HG02571 (cell line): ENCODE data around the gene IPO13.

ENCODE experiments used
- ATAC-seq: cut with Tn5 transposase; IDR thresholded peaks from one replicate; pipeline ENCODE4 v1.9.1; 2021; ENCODE audit warnings: mild to moderate bottlenecking, moderate library complexity; ENCODE audit not compliant: unreplicated experiment

The IPO13 gene

DNA sequence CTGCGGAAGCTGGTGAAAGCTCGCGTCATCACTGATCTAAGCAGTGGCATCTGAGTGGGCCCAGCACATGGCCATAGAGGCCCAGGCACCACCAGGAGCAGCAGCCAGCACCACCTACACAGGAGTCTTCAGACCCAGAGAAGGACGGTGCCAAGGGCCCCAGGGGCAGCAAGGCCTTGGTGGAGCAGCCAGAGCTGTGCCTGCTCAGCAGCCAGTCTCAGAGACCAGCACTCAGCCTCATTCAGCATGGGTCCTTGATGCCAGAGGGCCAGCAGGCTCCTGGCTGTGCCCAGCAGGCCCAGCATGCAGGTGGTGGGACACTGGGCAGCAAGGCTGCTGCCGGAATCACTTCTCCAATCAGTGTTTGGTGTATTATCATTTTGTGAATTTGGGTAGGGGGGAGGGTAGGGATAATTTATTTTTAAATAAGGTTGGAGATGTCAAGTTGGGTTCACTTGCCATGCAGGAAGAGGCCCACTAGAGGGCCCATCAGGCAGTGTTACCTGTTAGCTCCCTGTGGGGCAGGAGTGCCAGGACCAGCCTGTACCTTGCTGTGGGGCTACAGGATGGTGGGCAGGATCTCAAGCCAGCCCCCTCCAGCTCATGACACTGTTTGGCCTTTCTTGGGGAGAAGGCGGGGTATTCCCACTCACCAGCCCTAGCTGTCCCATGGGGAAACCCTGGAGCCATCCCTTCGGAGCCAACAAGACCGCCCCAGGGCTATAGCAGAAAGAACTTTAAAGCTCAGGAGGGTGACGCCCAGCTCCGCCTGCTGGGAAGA, 16.4 kb upstream of the IPO13 start:
- ATAC-seq = no peak

DNA sequence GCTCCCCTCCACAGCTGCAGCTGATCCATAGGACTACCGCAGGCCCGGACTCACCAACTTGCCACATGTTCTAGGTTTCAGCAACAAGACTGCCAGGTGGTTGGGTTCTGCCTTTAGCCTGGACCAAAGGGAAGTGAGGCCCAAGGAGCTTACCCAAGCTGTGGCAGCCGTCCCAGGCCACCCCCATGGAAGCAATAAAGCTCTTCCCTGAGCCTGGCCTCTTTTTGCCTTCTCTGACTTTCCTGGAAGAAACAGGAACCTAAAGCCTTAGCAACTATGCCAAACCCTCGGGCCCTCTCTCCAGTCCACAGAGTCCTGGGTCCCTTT, 15.8 kb upstream of the IPO13 start:
- ATAC-seq = no peak

DNA sequence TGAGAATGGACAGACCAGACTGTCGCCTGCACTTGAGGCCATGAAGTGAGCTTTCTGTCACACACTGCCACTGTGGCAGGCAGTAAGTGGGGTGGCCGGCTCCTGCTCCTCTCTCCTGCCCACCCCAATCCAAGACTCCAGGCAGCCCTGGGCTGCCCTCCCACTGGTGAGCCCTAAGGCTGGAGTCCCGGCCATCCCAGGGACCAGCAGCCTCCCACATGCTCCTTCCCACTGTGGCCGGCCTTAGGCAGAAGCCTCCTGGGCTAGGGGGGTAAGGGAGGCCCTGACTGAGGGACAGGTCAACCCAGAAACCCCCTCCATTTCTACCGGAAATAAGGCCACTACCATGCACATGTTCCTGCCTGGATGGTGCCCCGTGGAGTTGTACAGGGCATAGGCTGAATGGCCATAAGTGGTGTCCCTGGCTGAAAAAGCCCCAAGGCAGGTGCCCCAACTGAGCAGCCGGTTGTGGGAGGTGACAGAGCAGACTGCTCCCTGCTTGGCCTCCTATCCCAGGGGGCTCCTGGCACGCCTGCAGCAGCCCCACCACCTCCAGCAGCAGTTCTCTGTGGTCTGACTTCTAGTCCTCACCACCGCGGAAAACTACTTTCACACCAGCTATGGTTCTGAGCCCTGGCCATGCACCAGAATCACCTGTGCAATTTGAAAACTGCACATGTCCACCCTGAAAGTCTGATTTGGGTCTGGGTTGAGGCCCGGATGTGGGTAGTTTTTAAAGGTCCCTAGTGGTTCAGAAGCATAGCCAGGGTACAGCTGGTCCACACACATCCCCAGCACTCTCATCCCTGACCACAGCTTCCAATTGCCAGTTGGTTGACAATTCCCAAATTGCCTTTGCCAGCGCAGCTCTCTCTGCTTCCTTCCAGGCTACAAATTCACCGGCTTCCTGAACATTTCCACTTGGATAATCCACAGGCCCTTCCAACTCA, 14.8 kb upstream of the IPO13 start:
- no peak for ATAC-seq

DNA sequence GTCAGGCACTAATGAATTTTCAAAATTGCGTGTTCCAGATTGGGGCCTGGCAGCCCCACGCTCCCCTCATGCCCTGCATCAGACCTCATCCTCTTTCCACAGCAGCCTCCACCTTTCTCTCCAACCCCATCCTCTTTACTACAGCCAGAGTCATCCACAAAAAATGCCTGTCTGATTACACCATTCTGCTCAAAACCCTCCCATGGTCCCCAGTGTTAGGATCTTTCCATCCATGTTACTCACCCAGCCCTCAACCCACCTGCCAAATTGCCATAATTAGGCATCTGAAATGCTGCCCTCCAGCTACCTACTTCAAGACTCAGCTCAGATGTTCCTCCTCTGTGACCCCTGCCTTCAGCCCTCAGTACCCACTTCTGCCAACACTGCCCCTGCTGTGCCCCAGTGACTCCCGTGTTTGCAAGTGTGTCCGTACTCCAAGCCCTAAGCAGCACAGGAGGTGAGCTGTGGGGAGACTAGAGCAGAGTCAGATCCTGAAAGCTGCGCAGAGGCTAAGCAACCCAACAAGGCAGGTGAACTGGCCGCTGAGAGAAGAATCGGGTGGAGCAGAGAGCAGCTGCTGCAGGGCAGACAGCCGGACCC, 13.9 kb upstream of the IPO13 start:
- ATAC-seq = no peak

DNA sequence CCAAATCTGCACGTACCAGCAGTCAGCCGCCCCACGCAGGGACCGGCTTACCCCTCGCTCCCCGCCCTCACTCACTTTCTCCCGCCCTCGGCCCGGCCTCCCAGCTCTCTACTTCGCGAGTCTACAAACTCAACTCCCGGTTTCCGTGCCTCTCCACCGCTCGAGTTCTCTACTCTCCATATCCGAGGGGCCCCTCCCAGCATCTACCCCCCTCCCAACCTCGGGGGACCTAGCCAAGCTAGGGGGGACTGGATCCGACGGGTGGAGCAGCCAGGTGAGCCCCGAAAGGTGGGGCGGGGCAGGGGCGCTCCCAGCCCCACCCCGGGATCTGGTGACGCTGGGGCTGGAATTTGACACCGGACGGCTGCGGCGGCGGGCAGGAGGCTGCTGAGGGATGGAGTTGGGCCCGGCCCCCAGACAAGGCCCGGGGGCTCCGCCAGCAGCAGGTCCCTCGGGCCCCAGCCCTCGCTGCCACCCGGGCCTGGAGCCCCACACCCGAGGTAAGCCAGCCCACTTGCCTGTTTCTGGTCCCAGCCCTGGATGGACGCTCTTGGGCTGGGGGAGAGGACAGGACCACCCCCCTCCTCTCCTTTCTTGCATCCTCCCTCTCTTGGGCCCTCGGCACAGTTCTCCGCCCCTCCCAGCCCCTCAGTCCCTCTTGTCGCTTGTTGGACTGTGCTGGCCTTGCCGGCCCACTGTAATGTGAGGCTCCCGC, 13.2 kb upstream of the IPO13 start, which contains the start of gene ARTN:
Gene ARTN, plus strand, starts transcription at position 416 of the 715 bp plus-strand sequence. CDS start 1,856 bp downstream, outside the sequence.
- no peak for ATAC-seq

DNA sequence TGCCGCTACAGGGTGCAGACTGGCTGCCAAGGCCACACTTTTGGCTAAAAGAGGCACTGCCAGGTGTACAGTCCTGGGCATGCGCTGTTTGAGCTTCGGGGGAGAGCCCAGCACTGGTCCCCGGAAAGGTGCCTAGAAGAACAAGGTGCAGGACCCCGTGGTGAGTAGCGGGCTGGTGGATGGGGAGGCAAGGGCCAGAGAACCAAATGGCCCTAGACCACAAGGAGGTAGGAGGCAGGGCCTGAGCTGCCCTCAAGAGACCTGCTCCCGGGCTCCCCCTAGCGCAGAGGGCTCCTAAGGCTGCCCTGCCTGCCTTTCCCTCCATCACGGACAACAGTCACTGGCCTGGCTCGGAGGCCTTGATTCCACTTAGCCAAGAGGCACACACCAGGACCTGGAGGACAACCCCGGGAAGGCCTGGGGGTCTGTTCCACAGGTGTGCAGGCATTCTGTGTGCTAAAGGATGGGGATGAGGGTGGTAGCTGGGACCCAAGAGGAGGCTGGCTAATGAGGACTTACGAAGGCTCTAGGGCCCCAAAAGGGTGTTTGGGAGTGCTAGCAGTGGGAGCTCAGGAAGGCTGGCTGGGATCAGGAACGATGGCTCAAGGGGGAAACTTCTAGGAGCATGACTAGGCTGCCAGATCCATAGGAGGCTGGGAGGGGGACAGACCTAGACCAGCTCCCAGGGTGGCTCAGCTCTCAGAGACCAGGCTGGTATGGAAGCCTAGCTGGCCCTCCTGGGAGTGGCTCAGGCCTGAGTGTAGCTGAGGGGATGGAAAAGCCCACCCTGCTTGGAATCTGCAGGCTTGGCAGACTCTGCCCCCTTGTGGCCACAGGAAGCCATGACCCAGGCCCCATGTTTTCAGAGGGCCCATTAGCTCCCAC, 12.4 kb upstream of the IPO13 start:
- no peak for ATAC-seq

DNA sequence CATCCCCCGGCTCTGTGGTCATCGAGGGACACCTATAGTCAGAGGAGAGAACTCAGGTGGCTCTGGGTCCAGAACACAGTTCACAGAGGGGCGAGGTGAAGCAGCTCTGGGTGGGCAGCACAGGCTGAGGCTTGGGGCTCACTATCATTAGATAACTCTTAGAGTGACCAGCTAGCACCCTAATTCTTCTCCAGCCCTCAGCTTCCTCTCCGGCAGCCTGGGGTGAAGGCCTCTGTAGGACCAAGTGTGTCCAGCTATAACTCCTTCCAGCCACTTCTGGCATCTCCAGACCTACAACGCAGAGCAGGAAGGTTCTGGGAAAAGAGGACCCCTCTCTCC, 11.8 kb upstream of the IPO13 start:
- no peak for ATAC-seq

DNA sequence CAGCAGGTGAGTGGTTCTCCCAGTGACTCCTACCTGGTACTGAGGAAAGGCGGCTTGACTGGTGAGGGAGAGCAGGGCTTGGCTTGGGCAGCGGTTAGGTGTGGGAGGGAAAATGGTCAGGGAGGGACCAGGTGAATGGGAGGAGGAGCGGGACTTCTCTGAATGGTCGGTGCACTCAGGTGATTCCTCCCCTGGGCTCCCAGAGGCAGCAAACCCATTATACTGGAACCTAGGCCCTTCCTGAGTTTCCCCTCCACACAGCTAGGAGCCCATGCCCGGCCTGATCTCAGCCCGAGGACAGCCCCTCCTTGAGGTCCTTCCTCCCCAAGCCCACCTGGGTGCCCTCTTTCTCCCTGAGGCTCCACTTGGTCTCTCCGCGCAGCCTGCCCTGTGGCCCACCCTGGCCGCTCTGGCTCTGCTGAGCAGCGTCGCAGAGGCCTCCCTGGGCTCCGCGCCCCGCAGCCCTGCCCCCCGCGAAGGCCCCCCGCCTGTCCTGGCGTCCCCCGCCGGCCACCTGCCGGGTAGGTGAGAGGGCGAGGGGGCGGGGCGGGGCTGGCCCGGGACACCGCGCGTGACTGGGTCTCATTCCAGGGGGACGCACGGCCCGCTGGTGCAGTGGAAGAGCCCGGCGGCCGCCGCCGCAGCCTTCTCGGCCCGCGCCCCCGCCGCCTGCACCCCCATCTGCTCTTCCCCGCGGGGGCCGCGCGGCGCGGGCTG, 10.9 kb upstream of the IPO13 start:
- ATAC-seq = no peak

DNA sequence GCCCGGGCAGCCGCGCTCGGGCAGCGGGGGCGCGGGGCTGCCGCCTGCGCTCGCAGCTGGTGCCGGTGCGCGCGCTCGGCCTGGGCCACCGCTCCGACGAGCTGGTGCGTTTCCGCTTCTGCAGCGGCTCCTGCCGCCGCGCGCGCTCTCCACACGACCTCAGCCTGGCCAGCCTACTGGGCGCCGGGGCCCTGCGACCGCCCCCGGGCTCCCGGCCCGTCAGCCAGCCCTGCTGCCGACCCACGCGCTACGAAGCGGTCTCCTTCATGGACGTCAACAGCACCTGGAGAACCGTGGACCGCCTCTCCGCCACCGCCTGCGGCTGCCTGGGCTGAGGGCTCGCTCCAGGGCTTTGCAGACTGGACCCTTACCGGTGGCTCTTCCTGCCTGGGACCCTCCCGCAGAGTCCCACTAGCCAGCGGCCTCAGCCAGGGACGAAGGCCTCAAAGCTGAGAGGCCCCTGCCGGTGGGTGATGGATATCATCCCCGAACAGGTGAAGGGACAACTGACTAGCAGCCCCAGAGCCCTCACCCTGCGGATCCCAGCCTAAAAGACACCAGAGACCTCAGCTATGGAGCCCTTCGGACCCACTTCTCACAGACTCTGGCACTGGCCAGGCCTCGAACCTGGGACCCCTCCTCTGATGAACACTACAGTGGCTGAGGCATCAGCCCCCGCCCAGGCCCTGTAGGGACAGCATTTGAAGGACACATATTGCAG, 10.2 kb upstream of the IPO13 start:
- no peak for ATAC-seq

DNA sequence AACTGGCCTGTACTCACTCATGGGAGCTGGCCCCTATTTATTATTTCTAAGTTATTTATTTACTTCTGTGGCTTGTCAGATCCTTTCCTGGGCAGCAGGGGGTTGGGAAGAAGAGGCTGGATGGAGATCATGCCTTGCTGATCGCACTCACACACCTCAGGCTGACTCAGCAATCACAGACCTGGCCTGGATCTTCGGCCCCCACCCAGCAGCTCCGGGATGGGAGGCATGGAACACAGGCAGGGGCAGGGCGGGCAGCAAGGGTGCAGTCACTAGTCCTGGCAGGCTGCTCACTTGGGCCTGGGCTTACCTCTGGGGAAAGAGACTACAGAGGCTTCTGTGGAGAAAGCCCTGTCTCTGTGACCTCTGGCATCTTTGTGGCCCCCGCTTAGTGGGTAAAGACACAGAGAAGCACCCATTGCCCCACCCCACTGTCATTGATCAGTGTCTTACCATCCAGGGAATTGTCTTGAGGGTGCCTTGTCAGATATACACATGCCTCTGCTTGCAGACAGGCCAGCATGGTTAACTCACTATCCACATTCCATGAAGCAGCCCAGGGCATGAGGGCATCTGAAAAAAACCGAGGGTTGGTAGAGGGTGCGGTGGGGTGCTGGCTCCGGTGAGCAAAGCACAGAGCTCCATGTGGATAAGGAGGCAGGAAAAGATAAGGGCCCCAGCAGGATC, 9.4 kb upstream of the IPO13 start:
- no peak for ATAC-seq

DNA sequence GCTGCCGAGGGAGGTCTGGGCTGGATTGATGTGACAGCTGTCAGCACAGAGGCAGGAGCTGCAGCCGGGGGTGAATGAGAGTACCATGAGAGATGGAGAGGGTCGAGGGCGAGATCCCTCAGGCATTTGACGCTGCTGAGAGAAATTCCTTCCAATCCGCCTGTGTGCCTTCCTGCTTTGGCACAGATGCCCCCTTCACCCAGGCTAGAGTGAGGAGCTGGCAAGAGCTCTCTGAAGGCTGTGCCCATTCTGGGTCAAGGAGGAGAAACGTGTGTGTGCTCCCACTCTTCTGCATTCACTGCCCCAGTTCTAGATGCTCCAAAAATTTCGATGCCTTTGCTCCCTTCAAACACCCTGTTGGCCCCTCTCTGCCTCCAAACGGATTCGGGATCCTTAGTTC, 8.4 kb upstream of the IPO13 start:
- ATAC-seq = no peak

DNA sequence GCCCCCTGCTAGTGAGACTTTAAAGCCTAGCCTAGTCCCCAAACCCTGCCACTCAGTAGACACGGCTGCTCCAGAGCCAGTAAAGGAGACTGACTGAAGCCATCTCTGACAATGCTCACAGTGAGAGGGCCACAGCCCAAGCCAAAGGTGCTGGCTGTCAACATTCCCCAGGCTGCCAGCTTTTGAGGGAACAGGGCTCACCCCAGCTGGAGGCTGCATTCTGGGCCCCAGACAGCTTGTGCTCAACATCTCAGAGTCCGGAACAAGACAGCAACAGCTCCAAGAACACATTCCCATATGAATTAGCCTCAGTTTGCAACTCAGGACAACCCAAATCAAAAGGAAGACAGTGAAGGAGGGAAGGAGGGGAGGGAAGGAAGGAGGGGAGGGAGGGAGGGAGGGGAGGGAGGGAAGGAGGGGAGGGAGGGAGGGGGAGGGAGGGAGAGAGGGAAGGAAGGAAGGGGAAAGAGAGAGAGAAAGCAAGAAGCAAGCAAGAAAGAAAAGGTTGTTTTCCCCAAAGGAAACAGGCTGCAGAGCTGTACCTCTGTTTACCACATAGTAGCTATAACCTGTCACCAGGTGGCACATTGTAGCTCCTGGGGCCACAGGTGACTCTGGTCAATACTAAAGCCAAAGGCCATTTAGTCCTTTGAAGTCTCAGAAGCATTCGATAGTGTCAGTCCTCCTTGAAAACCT, 7.7 kb upstream of the IPO13 start:
- ATAC-seq = no peak

DNA sequence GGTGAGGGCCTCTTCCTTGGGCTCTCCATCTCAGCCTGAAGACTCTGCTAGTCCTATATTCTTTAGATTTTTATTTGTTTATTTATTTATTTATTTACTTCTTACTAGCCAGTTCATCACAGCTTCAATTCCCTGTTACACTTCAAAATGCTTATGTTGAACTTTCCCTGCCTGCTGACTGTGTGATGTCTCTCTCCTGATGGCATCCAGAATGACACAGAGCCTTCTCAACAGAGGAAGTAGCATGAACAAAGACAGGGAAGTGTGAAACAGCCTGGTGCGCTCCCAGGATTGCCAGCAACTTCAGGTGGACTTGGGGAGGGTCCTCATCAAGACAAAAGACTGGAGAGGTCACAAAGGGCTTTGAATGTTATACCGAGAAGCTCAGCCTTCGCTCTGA, 4.3 kb upstream of the IPO13 start:
- ATAC-seq = no peak

DNA sequence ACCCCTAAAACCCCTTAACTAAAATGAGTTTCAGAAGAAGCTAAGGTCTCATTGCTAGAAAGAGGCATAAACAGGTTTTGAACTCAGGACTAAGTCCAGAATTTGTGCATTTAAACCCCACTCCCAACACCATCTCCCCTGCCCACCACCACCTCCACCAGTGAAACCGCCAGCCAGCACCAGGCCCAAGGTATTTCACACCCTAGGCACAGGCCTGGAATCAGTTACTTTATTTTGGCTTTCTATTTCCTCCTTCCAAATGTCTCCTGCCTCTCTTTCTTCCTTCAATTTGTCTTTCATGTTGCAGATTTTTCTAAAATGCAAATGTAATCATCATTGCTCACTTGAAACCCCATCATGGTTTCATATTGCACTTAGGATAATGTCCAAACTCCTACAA, 1.9 kb upstream of the IPO13 start:
- no peak for ATAC-seq

DNA sequence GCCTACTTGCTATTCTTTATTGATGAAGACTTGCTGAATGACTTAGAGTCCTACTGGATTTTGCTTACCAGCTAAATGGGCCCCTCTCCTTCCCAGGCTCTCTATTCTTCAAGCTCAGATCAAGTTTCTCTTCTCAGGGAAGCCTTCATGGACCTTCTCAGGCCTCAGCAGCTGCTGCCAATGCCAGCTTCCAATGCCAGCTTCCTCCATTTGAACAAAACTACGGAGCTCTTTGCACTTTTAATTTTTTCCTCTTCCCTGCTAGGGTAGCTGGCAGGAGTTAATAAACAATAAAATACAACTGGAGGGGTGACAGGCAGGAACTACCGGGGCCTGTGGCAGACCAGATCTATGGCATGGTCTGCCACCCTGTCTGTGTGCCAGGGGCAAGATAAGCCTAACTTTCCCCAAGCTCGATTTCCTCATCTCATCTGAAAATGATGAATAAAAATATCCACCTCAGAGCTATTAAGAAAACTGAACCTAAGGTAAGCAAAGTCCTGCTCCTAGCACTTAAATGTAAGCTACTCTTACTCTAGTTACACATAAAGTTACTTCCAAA, 995 bp upstream of the IPO13 start:
- ATAC-seq = no peak

DNA sequence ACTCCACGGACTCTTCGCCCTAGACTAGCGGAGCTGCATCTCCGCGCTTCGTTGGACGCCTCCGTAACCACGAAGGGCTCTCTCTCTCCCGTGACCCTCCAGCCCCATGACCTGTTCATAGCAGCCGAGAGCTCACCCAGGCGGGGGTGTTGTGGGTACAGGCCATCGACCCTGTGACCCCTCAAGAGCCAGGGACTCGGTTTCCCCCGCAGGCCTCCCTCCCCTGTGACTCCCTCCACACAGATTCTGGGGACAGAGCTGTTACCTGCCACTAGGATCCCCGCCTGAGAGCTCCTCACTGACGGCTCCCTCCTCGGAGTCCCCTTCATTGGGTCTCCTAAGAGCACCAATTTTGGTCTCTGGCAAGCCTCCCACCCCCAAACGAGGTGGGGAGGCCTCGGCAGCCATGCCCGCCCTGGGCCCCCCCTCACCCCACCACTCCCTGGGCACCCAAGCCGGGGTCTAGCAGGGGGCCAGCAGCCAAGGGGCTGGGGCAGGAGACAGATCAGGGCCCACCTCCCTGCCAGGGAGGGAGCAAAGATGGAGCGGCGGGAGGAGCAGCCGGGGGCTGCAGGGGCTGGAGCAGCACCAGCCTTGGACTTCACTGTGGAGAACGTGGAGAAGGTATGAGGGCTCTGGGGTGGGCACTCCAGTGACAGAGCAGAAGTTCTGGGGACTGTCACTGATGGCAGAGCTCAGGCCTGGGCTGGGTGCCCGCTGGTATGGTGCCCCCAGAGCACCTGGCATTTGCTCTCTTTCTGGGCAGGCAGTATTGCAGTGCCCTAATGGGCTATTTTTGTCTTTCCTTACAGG, 517 bp downstream of the IPO13 start:
- ATAC-seq = peak; percentile 18
